H1 (cell line): ENCODE results near the gene ZHX3. TPM values are rescaled to one million over a fixed set of nuclear protein-coding genes. Genes with fewer than 3 reads are reported as not detected.

Source experiments
- CTCF ChIA-PET: fragments of 300-600 bp; sonication (Branson Sonifier 250); formaldehyde crosslinking; loops from one replicate; lab custom pipeline; 2021; ENCODE audit not compliant: partially characterized antibody; lab: Charles Lee
- POLR2A ChIA-PET: fragments of 300-600 bp; sonication (Branson Sonifier 250); formaldehyde crosslinking; loops from one replicate; lab custom pipeline; 2021; ENCODE audit warnings: inconsistent platforms; ENCODE audit not compliant: partially characterized antibody; lab: Charles Lee
- DNase-seq, 2 experiments: peaks; one replicate each; pipeline versions ENCODE4 v3.0.0 to v3.0.0-alpha.2; 2010 to 2022; ENCODE audit warnings: low spot score in 2 of 2, low read depth in 1 of 2, mixed read lengths in 1 of 2
- FAIRE-seq: peaks from 2 replicates; lab custom pipeline; 2011; peaks lifted over from hg19 to GRCh38; lab: Jason Lieb, UNC
- H2AFZ ChIP-seq: 2 replicates; pipeline ENCODE4 v1.8.1; 2012; ENCODE audit warnings: low read length, inconsistent platforms
- H2AK5ac ChIP-seq: 2 replicates; pipeline ENCODE4 v1.6.1; 2013; ENCODE audit warnings: low read depth, low read length
- H2BK120ac ChIP-seq: replicated peaks from 2 replicates; pipeline ENCODE3; 2013; ENCODE audit warnings: low read depth, low read length, inconsistent platforms
- H2BK12ac ChIP-seq: 2 replicates; pipeline ENCODE4 v1.6.1; 2013; ENCODE audit warnings: low read depth, low read length
- H2BK15ac ChIP-seq: 2 replicates; pipeline ENCODE4 v1.6.1; 2013; ENCODE audit warnings: low read length
- H2BK20ac ChIP-seq: 2 replicates; pipeline ENCODE4 v1.6.1; 2013; ENCODE audit warnings: low read length
- H2BK5ac ChIP-seq: 2 replicates; pipeline ENCODE4 v1.6.1; 2013; ENCODE audit warnings: low read depth, low read length
- H3K14ac ChIP-seq: 2 replicates; pipeline ENCODE4 v1.6.1; 2013; ENCODE audit warnings: inconsistent platforms; ENCODE audit not compliant: insufficient read length
- H3K18ac ChIP-seq: 2 replicates; pipeline ENCODE4 v1.6.1; 2013; ENCODE audit warnings: low read length; ENCODE audit errors: extremely low read depth
- H3K23ac ChIP-seq: 2 replicates; pipeline ENCODE4 v1.6.1; 2013; ENCODE audit warnings: inconsistent platforms; ENCODE audit not compliant: insufficient read length
- H3K23me2 ChIP-seq: 2 replicates; pipeline ENCODE4 v1.6.1; 2013; ENCODE audit warnings: low read depth, low read length
- H3K27ac ChIP-seq: 2 replicates; pipeline ENCODE4 v1.6.1; 2011; ENCODE audit warnings: low read depth, low read length, inconsistent platforms
- H3K27me3 ChIP-seq, 4 experiments: replicated peaks in 1 of 4; 1 replicate in 1 of 4; 2 replicates in 3 of 4; pipeline versions ENCODE4 v1.6.1 to v1.8.1; 2011 to 2013; ENCODE audit warnings: low read length in 3 of 4, mild to moderate bottlenecking in 3 of 4, inconsistent platforms in 2 of 4, mixed read lengths in 2 of 4, moderate library complexity in 1 of 4; ENCODE audit not compliant: control insufficient read depth in 3 of 4, insufficient read depth in 3 of 4; ENCODE audit errors: extremely low read depth in 1 of 4
- H3K36me3 ChIP-seq, 4 experiments: 2 replicates each; pipeline versions ENCODE4 v1.6.1 to v1.8.1; 2011 to 2013; ENCODE audit warnings: mild to moderate bottlenecking in 4 of 4, low read length in 3 of 4, moderate library complexity in 2 of 4, control low read depth in 1 of 4, inconsistent platforms in 1 of 4; ENCODE audit not compliant: insufficient read depth in 4 of 4, control insufficient read depth in 2 of 4
- H3K4ac ChIP-seq: replicated peaks from 2 replicates; pipeline ENCODE3; 2013; ENCODE audit warnings: low read length, low read depth, mixed read lengths, inconsistent platforms; ENCODE audit not compliant: insufficient read length
- H3K4me1 ChIP-seq, 4 experiments: replicated peaks in 1 of 4; 1 replicate in 1 of 4; 2 replicates in 3 of 4; pipeline versions ENCODE4 v1.6.1 to v1.8.1; 2011 to 2013; ENCODE audit warnings: low read length in 3 of 4, inconsistent platforms in 2 of 4, mixed read lengths in 1 of 4; ENCODE audit not compliant: insufficient read depth in 4 of 4, control insufficient read depth in 3 of 4
- H3K4me2 ChIP-seq, 2 experiments: 2 replicates each; pipeline versions ENCODE4 v1.6.1 to v1.8.1; 2011 to 2013; ENCODE audit warnings: low read depth in 2 of 2, low read length in 2 of 2, control low read depth in 1 of 2, inconsistent platforms in 1 of 2, mild to moderate bottlenecking in 1 of 2; ENCODE audit not compliant: insufficient read depth in 1 of 2
- H3K4me3 ChIP-seq, 4 experiments: fragments of 200-600, 300-600 bp in 1 of 4; sonication (generic), shearing (Covaris generic), sonication (Bioruptor Twin) in 1 of 4; 2 replicates each; pipeline versions ENCODE4 v1.5.1 to v1.8.1; 2011 to 2016; ENCODE audit warnings: low read length in 4 of 4, low read depth in 3 of 4, control low read depth in 2 of 4, inconsistent platforms in 2 of 4, mild to moderate bottlenecking in 2 of 4, mixed read lengths in 1 of 4, moderate library complexity in 1 of 4; ENCODE audit not compliant: insufficient read depth in 2 of 4; ENCODE audit errors: extremely low read depth in 1 of 4
- H3K56ac ChIP-seq: replicated peaks from 2 replicates; pipeline ENCODE3; 2013; ENCODE audit warnings: low read depth, mild to moderate bottlenecking, mixed read lengths, low read length, inconsistent platforms; ENCODE audit not compliant: insufficient read length
- H3K79me1 ChIP-seq: 2 replicates; pipeline ENCODE4 v1.6.1; 2013; ENCODE audit warnings: low read depth, low read length, control low read depth
- H3K79me2 ChIP-seq, 2 experiments: 2 replicates each; pipeline versions ENCODE4 v1.6.1 to v1.8.1; 2012 to 2013; ENCODE audit warnings: low read length in 2 of 2, mild to moderate bottlenecking in 2 of 2, inconsistent platforms in 1 of 2; ENCODE audit not compliant: insufficient read depth in 2 of 2, control insufficient read depth in 1 of 2
- H3K9ac ChIP-seq, 4 experiments: replicated peaks in 1 of 4; 1 replicate in 1 of 4; 2 replicates in 3 of 4; pipeline versions ENCODE4 v1.6.1 to v1.8.1; 2011 to 2013; ENCODE audit warnings: low read depth in 3 of 4, low read length in 3 of 4, control low read depth in 2 of 4, mild to moderate bottlenecking in 2 of 4, moderate library complexity in 2 of 4, inconsistent platforms in 1 of 4; ENCODE audit errors: extremely low read depth in 1 of 4
- H3K9me3 ChIP-seq, 2 experiments: 2 replicates each; pipeline versions ENCODE4 v1.6.1 to v1.8.1; 2012 to 2013; ENCODE audit warnings: mild to moderate bottlenecking in 2 of 2, moderate library complexity in 2 of 2, control low read depth in 1 of 2, inconsistent platforms in 1 of 2, low read depth in 1 of 2, low read length in 1 of 2, mixed read lengths in 1 of 2; ENCODE audit not compliant: insufficient read depth in 2 of 2
- H4K20me1 ChIP-seq, 2 experiments: replicated peaks in 1 of 2; 2 replicates each; pipeline versions ENCODE3 to v1.8.1; 2011 to 2013; ENCODE audit warnings: inconsistent platforms in 2 of 2, low read length in 2 of 2, mild to moderate bottlenecking in 1 of 2; ENCODE audit not compliant: insufficient read depth in 2 of 2, control insufficient read depth in 1 of 2
- H4K5ac ChIP-seq: 2 replicates; pipeline ENCODE4 v1.6.1; 2013; ENCODE audit warnings: low read length, low read depth, mixed read lengths, inconsistent platforms; ENCODE audit not compliant: insufficient read length
- H4K8ac ChIP-seq: 2 replicates; pipeline ENCODE4 v1.8.0; 2013; ENCODE audit warnings: mild to moderate bottlenecking, moderate library complexity, low read length, inconsistent platforms; ENCODE audit not compliant: insufficient read depth; ENCODE audit errors: extremely low read depth
- H4K91ac ChIP-seq: replicated peaks from 2 replicates; pipeline ENCODE3; 2013; ENCODE audit warnings: low read length, mixed read lengths, inconsistent platforms; ENCODE audit not compliant: insufficient read length
- GABPA ChIP-seq: IDR thresholded peaks from 2 replicates; pipeline ENCODE4 v1.6.1; 2011; ENCODE audit warnings: mild to moderate bottlenecking, low read length, moderate library complexity, borderline replicate concordance; ENCODE audit not compliant: insufficient read depth
- HDAC6 ChIP-seq: IDR thresholded peaks from one replicate; pipeline ENCODE4 v1.7.1; 2012; ENCODE audit warnings: low read depth, mild to moderate bottlenecking, inconsistent platforms, low read length, moderate library complexity
- POLR2A ChIP-seq, 2 experiments: IDR thresholded peaks; 1 replicate in 1 of 2; 2 replicates in 1 of 2; pipeline ENCODE4 v1.6.1; 2011; ENCODE audit warnings: low read depth in 2 of 2, low read length in 2 of 2, mild to moderate bottlenecking in 2 of 2; ENCODE audit errors: control extremely low read depth in 1 of 2
- POLR2AphosphoS5 ChIP-seq: IDR thresholded peaks from 2 replicates; pipeline ENCODE4 v1.6.1; 2011; ENCODE audit warnings: low read depth, low read length
- RAD21 ChIP-seq, 2 experiments: IDR thresholded peaks in 1 of 2; conservative IDR thresholded peaks in 1 of 2; 2 replicates each; pipeline ENCODE4 v1.6.1; 2011; ENCODE audit warnings: low read depth in 2 of 2, low read length in 2 of 2, improper control_type of control experiment in 1 of 2, inconsistent platforms in 1 of 2, mild to moderate bottlenecking in 1 of 2, moderate library complexity in 1 of 2
- SP1 ChIP-seq: IDR thresholded peaks from 2 replicates; pipeline ENCODE4 v1.6.1; 2011; ENCODE audit warnings: low read depth, low read length
- SUZ12 ChIP-seq: fragments of 200-600 bp; sonication (generic); IDR thresholded peaks from 2 replicates; pipeline ENCODE4 v1.6.1; 2012; ENCODE audit warnings: mild to moderate bottlenecking, inconsistent platforms, low read length, moderate library complexity, mixed read lengths
- YY1 ChIP-seq: IDR thresholded peaks from 2 replicates; pipeline ENCODE4 v1.6.1; 2011; ENCODE audit warnings: low read depth, mild to moderate bottlenecking, low read length
- WGBS, 2 experiments: shearing (Covaris generic) in 1 of 2; methylation state at CpG; one replicate each; pipeline versions ENCODE4 v1.1.6 to v1.1.7; 2013 to 2015; ENCODE audit warnings: low lambda C conversion rate in 2 of 2, mixed read lengths in 2 of 2, inconsistent platforms in 1 of 2, low coverage in 1 of 2, missing lambda C conversion rate in 1 of 2; ENCODE audit not compliant: insufficient replicate concordance in 2 of 2, insufficient coverage in 1 of 2, insufficient read length in 1 of 2; ENCODE audit errors: extremely low coverage in 1 of 2, missing lambda C conversion rate in 1 of 2; 5-methylcytosine and 5-hydroxymethylcytosine counted together
- polyA plus RNA-seq, 7 experiments: library from polyadenylated mRNA; depleted of rRNA in 3 of 7; stranded (reverse) in 5 of 7; unstranded in 2 of 7; fragments of >200 nt in 5 of 7; fragments of 200-250 nt in 2 of 7; gene quantifications; 1 replicate in 5 of 7; 2 replicates in 1 of 7; 4 replicates in 1 of 7; pipeline versions ENCODE4 v1.2.1 to v1.2.3, GENCODE V29; 2011 to 2013; ENCODE audit warnings: missing spikeins in 2 of 7, mixed read lengths in 2 of 7
- total RNA-seq: library from RNA; stranded (reverse); fragmentation: NEBNext Ultra II Directional; extraction: Animal tissue kit (Norgen Biotek cat#: 25700); gene quantifications from 2 replicates; pipeline ENCODE4 v1.2.1, GENCODE V29; 2021
- TF ChIP-seq, protein P1 (sequence below): IDR thresholded peaks from 2 replicates; pipeline ENCODE4 v1.6.1; 2012; ENCODE audit warnings: inconsistent platforms

ZHX3 gene
- total and polyA plus RNA-seq, 2 of the 8 experiments (the other 6 are each of a cell fraction or from before 2014, with no cell fraction given) = 1.00 to 7.8 TPM

DNA sequence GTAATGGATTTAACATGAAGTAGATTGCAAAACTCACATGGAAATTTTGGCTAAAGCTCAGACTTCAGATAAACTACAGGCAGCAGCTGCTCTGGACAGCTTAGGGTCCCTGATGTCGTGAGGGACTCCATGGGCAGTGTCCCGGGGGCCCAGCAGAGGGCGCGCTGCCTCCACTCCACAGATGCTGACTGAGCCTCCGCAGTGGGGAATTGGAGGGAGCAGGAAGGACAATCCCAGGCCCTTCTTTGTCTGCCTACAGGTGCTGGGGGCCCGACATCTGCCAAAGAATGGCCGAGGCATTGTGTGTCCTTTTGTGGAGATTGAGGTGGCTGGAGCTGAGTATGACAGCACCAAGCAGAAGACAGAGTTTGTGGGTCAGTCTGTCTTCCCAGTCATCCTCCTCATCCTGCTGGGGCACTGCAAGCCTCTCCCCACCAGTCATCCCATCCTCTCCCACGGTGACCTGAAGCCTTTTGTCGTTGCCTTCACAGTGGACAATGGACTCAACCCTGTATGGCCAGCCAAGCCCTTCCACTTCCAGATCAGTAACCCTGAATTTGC is 144.3 kb downstream of the ZHX3 start:
- no peak overlapping the region for H2BK5ac ChIP-seq
- H3K9ac ChIP-seq = peak overlapping the region in 1 of 4 experiments; percentile 25; a peak in 2 of 7 replicates
- no peak overlapping the region for H3K14ac ChIP-seq
- no peaks in the 10 kb centered on the region for H3K4me1 ChIP-seq
- ChIA-PET CTCF (interaction anchor here (0.6 to 7.3 kb wide), 53 partner anchors 8 to 261 kb away, joined by 3 to 112 read pairs (median 4); partner anchors contain the start of gene LPIN3), POLR2A (interaction anchor here (0.8 to 1.6 kb wide), 6 partner anchors 7 to 167 kb away, joined by 3 to 5 read pairs (median 3); partner anchors contain the start of genes LPIN3 and PLCG1)
- no peak overlapping the region for H3K27ac ChIP-seq
- H3K56ac ChIP-seq = no peak overlapping the region
- H3K79me2 ChIP-seq = no peaks in the 10 kb centered on the region
- no peak overlapping the region for H4K5ac ChIP-seq
- no peak overlapping the region for H3K18ac ChIP-seq
- no peak overlapping the region for H2AK5ac ChIP-seq
- no peaks in the 10 kb centered on the region; the same call in 1 of the 2 replicates for H3K79me1 ChIP-seq
- no peaks in the 10 kb centered on the region for H3K27me3 ChIP-seq
- H2BK20ac ChIP-seq = no peak overlapping the region
- H3K9me3 ChIP-seq = no peaks in the 10 kb centered on the region
- H2BK120ac ChIP-seq = no peak overlapping the region
- H3K4ac ChIP-seq = no peak overlapping the region
- peaks cover 17 to 18% of the 10 kb centered on the region in 2 experiments for H4K20me1 ChIP-seq
- no peak overlapping the region for H3K23ac ChIP-seq
- H4K8ac ChIP-seq = no peak overlapping the region
- H3K4me3 ChIP-seq = no peak overlapping the region
- WGBS, 2 experiments = 60% methylated on average over 9 of the region's 9 CpGs; no CpG with 5 or more reads in 1 of the 2 experiments
- no peak overlapping the region for H2BK12ac ChIP-seq
- H2AFZ ChIP-seq = no peak overlapping the region
- no peak overlapping the region for H2BK15ac ChIP-seq
- no peak overlapping the region for H3K4me2 ChIP-seq
- FAIRE-seq (no peak), DNase-seq (peak; percentile 38 to 93)
- peaks cover 37 to 77% (median 64%) of the 10 kb centered on the region in 4 experiments for H3K36me3 ChIP-seq
- no peak overlapping the region for H4K91ac ChIP-seq
- no peaks in the 10 kb centered on the region for H3K23me2 ChIP-seq
- peak; percentile 64; the same call in 1 of the 2 replicates for TF ChIP-seq YY1
- TF ChIP-seq RAD21 (IDR thresholded peaks at IDR 0.05 in 1 of 2, conservative IDR thresholded peaks at IDR 0.05 in 1 of 2; ENCODE audit: low read depth in 2 of 2, low read length in 2 of 2) = peak; percentile 94 to 98
- no peak for TF ChIP-seq SUZ12
- TF ChIP-seq HDAC6 = no peak
- TF ChIP-seq SP1 = no peak
- TF ChIP-seq, protein P1, sequence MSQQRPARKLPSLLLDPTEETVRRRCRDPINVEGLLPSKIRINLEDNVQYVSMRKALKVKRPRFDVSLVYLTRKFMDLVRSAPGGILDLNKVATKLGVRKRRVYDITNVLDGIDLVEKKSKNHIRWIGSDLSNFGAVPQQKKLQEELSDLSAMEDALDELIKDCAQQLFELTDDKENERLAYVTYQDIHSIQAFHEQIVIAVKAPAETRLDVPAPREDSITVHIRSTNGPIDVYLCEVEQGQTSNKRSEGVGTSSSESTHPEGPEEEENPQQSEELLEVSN = peak; percentile 44; the same call in 1 of the 2 replicates
- TF ChIP-seq POLR2A (IDR thresholded peaks at IDR 0.05; ENCODE audit: control extremely low read depth in 1 of 2, low read depth in 2 of 2, low read length in 2 of 2) = 0 out of 3 replicates have a peak, but pooled peaks of 1 of the 2 experiments have one; percentile 29
- TF ChIP-seq POLR2AphosphoS5 = 0 out of 2 replicates have a peak, but pooled peaks have one; percentile 24
- TF ChIP-seq GABPA = 0 out of 2 replicates have a peak, but pooled peaks have one; percentile 42
